GM18499 (cell line): ENCODE data around the gene TMEM242.
"Not testable (repeated sequence)": the region's sequence is repeated elsewhere in the genome, so short reads cannot be mapped to it uniquely, and the experiment has no call there.

ENCODE experiments used
- ATAC-seq: cut with Tn5 transposase; IDR thresholded peaks from one replicate; pipeline ENCODE4 v1.9.1; 2021; ENCODE audit warnings: moderate number of reproducible peaks; ENCODE audit not compliant: insufficient read depth, unreplicated experiment

The TMEM242 gene

DNA sequence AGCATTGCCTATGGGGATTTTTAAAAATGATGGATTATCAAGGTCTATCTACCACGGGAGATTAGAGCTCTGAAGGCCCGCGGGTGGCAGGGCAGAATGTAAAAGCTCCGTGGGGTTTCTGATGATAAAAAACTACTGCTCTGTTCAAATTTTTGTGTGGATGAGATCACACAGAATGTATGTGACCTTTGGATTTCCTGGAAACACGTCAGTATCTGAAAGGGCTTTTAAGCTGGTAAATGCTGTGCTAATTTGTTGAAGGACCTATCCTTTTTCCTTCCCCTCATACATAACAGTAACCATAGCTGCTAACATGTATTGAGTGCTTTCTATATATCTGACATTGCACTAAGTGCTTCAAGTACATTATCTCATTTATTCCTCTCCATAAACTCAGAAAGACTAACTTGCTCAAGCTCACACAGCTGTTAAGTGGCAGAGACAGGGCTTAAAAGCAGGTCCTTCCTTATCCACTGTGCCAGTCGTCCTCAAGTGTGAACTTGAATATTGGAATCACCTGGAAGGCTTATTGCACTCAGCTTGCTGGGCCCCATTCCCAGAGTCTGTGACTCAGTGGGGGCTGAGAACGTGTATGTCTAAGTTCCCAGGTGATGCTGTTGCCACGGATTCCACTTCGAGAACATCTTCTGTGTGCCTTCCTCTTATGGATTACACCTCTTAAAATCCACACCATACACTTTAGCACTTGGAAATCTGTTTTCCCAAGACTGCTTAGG, 1.9 kb upstream of the TMEM242 start:
- no peak for ATAC-seq

DNA sequence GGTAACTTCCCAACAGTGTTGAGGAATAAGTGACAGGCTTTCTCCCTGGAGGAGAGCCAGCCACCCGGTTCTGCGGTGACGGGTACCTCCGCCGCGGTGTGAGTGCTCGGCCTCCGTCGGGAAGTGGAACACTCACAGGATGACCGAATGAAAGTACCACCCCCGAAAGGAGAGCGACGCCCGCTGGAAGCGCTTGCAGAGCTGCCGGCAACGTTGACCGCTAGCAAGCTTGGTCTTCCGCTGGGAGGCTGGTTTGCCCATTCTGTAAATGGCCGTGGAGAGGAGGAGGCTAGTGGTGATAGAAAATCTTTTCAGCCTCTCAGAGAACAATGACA, 614 bp upstream of the TMEM242 start:
- ATAC-seq = no peak

DNA sequence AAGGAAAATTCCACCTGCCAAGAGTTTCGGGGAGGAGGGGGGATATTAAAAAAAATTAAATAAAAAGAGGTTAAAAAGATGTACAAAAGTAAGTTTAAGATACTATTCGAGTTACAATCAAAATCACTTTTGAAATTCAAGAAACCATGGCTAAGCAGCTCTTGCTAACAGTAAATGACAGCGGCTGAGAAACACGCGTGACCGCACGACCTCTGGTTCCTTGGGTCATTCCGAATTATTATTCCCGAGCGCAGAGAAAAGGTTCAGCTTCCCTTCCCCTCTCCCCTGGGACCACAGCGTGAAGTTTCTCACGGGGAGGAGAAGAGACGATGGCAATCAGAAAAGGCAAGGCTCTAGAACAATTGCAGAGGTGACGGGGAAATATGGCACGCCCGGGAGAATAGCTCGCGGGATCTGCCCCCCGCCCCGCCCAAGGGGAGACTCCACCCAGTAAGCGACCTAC, 496 bp downstream of the TMEM242 start:
- ATAC-seq = no peak

DNA sequence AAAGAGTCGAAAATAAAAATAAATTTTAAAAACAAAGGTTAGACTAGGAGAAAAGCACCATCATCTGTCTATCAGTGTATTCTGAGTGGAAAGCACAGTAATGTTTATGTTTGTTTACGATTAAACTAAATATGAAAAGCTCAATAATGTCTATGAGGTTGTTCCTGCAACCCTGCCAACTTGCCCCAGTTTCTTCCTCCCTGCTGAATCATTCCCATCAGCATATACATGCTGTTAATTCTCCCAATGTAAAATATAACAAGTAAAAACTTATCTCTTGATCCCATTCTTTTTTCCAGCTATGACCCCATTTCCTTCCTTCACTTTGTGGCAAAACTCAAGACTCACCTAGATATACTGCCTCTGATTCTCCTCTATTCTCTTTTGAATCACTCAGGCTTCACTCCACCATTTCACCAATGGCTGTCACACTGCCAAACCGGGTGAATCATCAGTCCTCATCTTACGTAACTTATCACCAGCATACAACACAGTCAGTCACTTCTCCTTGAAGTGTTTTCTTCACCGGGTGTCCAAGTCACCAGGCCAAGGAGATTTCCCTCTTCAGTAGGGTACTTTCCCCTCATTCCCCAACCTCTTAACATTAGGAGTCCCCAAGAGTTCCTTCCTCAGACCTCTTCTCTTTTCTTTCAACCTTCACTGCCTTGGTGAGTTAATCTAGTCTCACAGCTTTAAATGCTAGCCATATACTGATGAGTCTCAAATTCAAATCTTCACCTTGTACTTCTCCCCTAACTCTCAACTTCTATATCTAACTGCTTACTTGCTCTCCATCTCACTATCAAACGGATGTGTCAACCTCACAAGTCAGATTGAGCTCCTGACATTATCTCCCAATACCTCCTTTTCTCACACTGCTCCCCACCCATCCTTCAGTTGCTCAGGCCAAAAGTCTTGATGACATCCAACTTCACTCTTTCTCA, 6.2 kb downstream of the TMEM242 start:
- ATAC-seq = no peak

DNA sequence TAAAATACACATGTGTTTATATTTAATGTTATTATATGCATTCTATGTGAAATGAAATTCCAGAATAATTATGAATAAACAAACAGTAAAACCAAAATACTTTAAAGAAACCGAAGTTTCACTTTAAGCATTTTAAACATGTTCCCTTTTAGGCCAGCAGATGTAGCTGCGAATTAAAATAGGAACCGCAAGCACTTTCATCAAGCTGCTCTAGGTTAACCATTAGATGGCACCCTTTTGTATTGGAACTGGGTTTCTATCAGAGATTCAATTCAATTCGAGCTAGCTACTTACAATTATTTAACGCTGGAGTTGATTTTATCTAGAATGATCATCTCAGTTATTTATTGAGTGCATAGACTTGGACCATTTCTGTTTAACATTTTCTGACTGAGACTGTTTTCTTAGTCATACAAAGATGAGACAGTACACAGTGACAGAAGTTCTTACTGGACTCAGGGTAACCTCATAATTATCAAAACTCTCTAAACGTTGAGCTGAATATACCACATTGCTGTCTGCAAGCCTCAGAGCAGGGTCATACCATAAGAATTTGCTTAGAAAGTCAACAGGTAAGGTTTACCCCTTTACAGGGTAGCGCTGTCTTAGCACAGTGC, 8.5 kb downstream of the TMEM242 start:
- no peak for ATAC-seq

DNA sequence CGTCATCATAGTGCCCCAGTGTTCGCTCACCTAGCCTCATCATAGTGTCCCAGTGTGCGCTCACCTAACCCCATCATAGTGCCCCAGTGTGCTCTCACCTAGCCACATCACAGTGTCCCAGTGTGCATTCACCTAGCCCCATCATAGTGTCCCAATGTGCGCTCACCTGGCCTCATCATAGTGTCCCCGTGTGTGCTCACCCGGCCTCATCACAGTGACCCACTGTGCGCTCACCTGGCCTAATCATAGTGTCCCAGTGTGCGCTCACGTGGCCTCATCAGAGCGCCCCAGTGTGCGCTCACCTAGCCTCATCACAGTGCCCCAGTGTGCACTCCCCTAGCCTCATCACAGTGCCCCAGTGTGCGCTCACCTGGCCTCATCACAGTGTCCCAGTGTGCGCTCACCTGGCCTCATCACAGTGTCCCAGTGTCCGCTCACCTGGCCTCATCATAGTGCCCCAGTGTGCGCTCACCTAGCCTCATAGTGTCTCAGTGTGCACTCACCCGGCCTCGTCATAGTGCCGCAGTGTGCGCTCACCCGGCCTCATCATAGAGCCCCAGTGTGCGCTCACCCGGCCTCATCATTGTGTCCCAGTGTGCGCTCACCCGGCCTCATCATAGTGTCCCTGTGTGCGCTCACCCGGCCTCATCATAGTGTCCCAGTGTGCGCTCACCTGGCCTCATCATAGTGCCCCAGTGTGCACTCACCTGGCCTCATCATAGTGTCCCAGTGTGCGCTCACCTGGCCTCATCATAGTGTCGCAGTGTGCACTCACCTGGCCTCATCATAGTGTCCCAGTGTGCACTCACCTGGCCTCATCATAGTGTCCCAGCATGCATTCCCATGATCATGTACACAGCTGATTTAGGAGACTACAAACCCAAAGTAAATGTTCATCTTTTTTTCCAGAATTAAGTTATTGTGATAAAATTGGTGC, 9.5 kb downstream of the TMEM242 start:
- ATAC-seq = no peak

DNA sequence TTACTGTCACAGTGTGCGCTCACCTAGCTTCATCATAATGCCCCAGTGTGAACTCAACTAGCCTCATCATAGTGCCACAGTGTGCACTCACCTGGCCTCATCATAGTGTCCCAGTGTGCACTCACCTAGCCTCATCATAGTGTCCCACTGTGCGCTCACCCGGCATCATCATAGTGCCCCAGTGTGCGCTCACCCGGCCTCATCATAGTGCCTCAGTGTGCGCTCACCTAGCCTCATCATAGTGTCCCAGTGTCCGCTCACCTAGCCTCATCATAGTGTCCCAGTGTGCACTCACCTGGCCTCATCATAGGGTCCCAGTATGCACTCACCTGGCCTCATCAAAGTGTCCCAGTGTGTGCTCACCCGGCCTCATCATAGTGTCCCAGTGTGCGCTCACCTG, 10.6 kb downstream of the TMEM242 start:
- no peak for ATAC-seq

DNA sequence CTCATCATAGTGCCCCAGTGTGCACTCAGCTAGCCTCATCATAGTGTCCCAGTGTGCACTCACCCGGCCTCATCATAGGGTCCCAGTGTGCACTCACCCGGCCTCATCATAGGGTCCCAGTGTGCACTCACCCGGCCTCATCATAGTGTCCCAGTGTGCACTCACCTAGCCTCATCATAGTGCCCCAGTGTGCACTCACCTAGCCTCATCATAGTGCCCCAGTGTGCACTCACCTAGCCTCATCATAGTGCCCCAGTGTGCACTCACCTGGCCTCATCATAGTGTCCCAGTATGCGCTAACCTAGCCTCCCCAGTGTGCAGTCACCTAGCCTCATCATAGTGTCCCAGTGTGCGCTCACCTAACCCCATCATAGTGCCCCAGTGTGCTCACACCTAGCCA, 12.6 kb downstream of the TMEM242 start:
- ATAC-seq = not testable (repeated sequence)

DNA sequence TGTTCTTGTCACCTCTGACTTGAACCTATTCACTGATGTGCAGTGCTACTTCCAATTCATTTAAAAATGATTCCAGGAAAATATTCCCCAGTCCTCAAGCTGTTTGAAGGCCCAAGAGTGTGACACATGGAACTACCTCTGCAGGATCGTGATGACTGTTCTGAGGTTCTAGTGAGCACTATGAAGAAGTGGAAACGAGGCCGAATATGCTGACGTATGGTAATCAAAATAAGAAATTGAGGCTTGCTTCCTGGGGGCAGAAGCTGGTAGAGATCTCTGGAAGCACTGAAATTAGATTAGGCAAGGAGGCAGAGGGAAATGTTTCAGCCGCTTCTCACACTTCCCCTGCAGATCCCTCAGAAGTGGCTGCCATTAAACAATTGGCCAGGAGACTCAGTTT, 15.7 kb downstream of the TMEM242 start:
- ATAC-seq = no peak

DNA sequence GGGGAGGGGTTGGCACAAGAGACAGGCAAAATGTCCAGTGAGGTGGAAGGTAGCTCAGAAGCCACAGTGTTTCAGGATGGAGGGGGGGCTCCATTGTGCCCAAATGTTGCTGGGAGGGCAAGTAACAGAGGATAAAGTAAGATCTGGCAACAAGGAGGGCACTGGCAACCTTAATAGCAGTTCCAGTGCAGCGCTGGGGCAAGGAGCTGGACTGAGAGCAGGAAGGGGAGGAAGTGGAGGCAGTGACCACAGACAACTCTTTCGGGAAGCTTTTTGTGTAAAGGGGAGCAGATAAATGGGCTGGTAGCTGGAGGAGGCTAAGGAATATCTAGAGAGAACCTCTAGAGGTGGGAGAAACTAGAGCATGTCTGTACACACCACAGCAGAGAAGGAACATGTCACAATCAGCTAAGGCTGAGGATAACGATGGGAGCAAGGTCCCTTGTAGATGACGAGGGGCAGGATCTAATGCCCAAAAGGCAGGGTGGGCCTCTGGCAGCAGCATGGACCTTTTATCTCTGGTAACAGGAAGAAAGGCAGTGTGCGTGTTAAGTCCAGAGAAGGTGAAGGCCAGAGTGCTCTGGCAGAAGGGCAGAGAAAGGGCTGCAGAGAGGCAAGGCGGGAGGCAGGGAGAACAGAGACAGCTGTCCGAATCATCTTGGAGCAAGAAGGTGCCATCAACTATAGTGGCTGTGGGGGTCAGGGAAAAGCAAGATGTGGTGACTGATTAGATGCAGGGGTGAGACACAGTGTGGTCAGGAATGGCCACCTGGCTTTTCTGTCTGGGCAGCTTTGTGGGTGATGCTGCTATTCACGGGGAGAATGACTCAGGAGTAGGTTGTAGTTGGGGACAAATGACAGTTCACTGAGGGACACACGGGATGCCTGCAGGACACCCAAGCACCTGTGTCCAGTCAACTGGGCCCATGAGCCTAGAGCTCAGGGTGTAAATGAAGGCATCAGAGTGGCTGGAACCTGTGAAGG, 17.4 kb downstream of the TMEM242 start:
- no peak for ATAC-seq

DNA sequence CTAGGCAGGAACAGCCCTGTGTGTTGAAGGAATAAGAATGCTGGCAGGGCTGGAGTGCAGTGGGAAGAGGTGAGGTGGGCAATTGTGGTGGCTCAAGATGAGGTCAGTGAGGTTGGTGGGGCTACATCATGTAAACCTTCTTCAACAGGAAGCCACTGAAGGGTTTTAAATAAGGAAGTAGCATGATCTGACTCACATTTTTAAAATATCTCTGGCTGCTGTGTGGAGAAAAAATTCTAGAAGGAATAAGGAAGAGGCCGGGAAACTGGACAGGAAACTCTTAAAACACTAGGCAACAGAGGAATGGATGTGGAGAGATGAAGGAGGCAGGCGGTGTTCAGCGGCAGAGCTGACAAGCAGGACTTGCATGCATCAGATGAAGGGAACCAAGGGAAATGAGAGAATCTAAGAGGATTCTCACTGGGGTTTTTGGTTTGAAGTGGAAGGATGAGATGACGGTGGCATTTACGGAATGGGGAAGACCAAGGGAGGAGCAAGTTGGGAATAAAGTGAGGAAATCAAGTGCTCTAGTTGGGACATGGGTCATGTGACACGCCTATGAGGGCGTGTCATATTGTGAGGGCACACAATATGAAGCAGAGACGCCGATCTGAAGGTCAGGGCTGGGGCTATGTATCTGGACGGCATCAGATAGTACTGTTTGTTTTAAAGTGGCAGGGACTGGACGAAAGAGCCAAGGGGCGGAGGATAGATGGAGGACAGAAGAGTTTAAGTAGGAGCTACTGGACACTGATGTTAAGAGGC, 18.2 kb downstream of the TMEM242 start:
- ATAC-seq = no peak

DNA sequence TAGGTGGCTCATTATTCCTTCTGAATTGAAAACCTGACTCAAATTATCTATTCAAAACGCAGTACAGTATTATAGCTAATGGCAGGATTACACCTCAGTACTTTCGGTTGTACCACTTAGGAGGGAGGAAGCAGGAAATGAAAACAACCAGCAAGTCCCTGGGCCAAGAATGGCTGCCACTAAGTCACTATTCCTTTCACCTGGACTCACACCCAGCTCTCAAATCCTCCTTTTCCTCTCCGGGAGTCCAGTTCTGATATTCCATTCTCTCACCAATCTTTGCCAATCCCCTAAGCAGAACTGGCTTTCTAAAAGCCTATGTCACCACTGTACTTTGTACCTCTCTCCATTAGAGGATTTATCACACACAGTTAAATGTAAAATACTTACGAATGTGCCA, 20.6 kb downstream of the TMEM242 start:
- no peak for ATAC-seq

DNA sequence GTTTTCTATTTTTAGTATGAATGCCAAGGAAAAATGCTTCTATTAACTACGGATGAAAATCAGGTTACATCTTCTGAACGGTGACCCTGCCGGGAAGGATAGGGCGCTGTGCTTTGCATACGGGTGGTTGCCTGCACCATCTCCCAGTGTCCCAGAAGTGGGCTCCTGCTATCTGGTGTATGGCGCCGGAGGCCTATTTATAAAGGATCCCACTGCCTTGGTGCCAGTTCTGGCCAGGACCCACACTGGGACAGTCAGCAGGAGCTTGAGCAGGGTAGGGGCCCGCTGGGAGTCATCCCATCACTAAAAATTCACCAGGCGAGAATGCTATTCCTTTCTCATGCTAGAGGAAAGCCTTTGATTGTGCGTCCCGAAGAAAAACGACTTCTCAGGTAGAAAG, 22.9 kb downstream of the TMEM242 start:
- no peak for ATAC-seq

DNA sequence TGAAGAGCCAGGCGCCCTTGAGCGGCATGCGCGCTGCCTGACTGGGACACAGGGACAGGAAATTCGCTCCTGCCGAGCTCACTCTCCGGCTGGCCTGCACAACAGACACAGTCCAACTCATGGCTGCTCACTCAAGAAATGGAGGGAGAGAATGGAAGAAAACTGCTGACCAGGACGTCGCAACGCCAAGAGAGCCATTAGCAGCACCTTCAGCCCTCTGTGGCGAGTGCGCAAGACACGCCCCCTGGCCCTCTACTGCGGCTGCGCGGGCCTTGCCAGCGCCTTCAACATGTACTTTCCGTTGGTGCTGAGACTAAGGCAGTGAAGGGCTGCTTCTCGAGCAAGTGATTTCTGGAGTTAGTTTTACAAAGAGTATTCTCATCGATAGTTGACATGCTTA, 23.3 kb downstream of the TMEM242 start:
- ATAC-seq = no peak

DNA sequence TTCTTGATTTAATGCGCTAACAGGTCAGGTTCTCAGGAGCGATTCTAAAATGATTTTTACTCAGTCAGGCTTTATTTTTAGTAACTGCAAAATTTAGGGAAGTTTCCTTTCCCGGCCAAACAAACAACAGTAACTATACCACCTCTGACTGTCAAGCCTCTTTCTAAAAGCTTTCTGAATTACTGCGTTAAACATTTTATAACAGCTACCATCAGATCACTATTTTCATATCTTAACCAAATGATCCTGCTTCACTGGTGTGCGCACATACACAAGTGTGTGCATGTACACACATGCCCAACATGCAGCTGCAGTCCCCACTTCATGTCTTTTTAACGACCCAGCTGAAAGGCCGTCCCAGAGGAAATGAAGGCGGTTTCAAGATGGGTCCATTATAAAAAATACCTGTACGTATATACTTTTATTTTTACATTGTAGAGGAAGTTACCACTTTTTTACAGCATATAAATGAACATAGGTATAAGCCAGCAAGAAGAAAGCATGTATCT, 25.0 kb downstream of the TMEM242 start:
- no peak for ATAC-seq

DNA sequence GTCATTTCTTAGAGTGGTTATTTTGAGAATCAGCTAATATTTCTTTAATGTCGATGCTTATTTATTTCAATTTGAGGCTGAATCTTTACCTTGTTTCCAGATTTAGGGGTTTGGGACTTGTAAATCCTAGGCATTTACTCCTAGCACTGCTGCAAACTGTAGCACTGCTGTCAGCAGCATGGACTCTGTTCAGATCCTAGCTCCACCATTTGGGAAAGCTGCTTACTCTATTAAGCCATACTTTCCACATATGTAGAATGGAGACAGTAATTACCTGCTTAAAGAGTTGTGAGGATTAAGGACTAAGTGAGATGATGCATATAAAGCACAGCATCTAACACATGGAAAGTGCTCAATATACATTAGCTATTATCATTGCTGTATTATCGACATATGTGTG, 28.7 kb downstream of the TMEM242 start:
- ATAC-seq = no peak

DNA sequence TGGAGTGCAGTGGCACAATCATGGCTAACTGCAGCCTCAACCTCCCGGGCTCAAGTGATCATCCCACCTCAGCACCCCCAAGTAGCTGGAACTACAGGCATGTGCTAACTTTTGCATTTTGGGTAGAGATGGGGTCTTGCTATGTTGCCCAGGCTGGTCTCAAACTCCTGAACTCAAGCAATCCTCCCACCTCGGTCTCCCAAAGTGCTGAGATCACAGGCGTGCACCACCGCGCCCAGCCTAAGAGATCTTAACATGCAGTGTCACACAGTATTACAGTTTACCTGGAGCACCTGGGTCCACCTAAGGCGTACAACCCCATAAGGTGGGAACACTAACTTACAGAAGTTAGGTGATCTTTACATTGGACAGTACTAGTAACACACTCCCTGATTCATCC, 29.5 kb downstream of the TMEM242 start:
- no peak for ATAC-seq

DNA sequence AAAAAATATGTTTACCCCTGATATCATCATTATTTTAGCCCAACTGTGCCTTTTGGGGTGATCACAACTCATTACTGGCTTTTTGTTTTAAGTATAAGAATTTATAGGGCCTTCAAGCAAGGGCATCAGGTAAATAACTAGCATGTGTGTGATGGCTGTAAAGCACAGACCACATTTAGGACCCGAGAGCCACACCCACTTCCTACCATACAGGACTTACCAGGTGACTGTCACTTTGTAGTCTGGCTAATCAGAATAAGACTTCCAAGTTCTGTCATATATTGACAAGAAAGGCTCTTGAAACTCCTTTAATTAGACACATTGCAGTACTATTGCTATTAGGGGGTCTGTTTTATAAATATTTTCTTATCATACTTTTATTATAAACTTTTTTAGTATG, 31.1 kb downstream of the TMEM242 start:
- ATAC-seq = no peak
